Effector CD8-positive, alpha-beta T cell (primary cell): ENCODE results near the gene MSH3.
A peak's percentile ranks its signal among the peaks of the same experiment; 100 is the strongest.
"Not testable (repeated sequence)": the region's sequence is repeated elsewhere in the genome, so short reads cannot be mapped to it uniquely, and the experiment has no call there.

Experiments
- DNase-seq: peaks from one replicate; lab custom pipeline; 2025; lab: John Stamatoyannopoulos, UW

The MSH3 gene

DNA sequence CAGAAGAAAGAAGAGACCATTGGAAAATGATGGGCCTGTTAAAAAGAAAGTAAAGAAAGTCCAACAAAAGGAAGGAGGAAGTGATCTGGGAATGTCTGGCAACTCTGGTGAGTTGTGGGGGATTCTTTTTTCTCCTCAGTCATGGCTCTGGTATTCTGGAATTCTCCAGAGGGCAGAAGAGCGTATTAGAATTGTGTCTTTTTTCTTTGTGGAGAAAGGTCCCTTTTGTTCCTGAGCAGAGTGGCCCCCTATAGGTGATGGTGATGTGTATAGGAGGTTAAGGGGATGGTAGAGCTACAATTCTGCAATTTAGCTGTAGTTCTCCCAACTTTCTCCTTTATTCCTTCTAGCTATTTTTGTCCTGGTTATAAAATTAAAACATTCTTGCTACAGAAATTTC is 2.0 kb downstream of the MSH3 start:
- DNase-seq = no peak

DNA sequence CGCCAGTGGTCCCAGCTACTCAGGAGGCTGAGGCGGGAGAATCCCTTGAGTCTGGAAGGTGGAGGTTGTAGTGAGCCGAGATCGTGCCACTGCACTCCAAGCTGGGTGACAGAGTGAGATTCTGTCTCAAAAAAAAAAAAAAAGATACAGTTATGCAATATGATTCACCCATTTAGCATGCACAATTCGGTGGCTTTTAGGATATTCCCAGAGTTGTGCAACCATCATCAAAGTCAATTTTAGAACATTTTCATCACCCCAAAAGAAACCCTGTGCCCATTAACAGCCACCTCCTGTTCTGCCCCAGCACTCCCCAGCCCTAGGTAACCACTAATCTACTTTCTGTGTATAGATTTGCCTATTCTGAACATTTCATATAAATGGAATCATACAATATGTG is 4.7 kb downstream of the MSH3 start:
- no peak for DNase-seq

DNA sequence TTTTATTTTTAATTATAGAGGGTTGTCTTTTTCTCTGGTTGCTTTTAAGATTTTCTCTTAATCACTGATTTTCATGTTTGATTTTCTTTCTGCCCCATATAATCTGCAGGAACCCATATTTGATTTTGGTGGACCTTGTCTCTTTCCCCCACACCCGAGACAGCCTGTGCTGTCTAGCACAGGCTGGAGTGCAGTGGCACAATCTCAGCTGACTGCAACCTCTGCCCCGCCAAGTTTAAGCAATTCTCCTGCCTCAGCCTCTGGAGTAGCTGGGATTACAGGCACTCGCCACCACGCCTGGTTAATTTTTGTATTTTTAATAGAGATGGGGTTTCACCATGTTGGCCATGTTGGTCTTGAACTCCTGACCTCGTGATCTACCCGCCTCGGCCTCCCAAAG is 6.2 kb downstream of the MSH3 start:
- not testable (repeated sequence) for DNase-seq

DNA sequence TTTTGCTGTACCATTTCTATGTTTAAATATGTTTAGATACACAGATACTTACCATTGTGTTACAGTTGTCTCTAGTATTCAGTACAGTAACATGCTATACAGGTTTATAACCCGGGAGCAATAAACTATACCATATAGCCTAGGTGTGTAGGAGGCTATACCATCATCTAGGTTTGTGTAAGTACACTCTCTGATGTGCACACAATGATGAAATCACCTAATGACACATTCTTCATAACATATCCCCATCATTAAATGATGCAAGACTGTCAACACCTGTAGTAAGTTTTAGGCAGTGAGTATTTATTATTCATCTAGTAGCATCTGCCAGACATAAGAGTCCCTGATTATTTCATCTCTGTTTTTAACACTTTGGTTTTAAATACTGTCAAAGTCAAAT is 7.7 kb downstream of the MSH3 start:
- no peak for DNase-seq

DNA sequence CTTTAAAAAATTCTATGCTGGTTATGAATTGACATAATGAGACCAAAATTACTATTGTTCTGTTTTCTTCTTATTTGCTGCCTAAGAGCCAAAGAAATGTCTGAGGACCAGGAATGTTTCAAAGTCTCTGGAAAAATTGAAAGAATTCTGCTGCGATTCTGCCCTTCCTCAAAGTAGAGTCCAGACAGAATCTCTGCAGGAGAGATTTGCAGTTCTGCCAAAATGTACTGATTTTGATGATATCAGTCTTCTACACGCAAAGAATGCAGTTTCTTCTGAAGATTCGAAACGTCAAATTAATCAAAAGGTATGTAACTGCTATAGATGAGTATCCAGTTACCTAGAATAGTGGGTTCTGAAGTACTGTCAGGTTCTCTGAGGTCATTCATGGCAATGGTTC is 10.6 kb downstream of the MSH3 start:
- no peak for DNase-seq

DNA sequence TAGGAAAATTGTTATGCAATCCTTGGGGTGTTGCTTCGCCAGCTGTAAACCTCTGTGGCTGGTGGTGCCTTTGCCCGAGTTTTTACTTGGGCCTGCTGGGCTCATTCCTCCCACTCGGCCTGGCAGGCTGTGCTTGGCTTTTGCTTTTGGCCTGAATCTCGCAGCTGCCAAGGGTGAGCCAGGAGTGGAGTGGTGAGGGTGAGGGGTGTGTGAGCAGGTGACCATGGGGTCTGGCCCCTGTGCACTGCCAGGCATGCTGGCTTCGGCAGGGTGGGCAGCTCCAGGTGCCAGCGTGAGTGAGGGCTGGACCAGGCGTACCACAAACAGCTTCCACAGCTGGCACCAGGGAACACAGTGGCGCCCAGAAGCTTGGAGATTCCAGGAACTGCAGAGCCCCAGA is 12.9 kb downstream of the MSH3 start:
- DNase-seq = no peak

DNA sequence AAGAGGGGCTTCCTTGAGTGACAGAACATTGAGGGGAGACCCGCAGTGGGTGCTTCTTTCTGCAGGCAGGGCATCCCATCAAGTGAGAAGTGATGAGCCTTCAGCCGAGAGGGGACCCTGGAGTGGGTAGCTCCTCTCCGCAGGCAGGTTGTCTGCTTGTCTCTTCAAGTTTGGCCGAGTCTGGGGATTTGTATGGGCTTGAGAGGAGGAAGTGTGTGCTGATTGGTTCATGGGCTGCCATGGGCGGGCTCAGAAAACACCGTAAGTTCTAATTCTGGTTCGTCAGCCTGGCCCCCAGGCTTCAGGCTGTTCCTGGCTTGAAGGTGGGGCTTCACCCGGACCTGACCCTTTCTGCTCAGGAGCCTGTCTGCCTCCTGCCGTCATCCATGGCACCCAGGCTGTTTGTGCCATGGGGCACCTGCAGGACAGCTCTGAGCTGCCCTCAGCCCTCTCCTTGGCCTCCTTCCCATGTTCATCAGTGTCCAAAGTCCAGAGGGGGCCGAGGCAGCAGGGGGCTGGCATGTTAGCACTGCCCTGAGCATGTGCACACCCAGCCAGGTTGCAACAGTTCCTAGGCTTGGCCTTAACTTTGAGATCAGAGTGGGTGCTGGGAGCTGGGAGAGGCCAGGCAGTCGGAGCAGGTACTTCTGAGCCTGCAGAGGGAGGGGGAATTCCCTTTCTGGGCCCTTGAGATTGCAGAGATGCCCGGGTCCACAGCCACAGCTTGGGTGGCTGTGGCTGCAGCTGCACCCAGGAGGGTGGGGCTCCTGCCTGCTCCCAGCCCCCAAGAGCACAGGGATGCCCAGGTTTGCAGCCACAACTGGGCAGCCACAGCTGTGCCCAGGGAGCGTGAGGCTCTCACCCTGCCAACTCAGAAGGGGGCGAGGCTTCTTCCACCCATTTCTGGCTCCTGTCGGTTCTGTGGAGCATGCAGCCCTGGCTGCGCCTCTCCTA is 13.8 kb downstream of the MSH3 start:
- DNase-seq = no peak

DNA sequence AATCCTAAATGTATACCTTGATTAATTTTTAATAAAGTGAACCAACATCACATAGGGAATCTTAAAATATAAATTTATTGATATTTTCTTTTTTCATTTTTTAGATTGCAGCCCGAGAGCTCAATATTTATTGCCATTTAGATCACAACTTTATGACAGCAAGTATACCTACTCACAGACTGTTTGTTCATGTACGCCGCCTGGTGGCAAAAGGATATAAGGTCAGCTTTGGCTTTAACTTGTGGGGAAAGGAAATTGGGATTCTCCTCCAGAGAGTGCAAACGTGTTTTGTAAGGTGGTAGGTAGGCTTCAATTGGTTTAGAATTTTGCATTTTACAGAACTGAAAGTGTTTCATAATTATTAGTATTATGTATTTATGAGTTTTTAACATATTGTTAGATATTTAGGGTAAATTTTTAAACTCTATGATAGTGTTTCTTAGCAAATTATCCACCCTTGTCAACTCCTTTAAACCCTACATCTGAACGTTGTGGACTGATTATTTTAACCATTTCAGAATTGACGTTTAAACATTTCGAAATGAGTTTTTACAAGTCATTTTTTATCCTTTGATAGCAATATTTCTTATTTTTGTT is 17.8 kb downstream of the MSH3 start:
- DNase-seq = peak; percentile 42

DNA sequence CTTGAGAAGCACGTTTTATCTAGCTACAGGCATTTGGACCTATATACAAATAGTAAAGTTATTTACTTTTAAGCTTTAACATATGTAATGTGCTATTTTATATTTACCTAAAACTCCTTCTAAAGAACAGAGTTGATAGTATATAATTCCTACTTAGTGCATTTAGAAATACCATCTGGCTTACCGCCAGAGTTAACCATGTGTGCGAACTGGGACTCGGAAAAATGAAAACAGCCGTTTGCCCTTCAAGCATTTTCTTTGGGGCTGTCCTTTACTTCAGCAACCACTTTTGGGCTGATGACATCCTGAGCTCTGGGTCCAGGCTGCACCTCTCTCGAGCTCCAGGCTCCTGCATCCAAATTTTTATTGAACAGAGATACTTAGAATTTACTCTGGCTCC is 22.3 kb downstream of the MSH3 start:
- DNase-seq = no peak

DNA sequence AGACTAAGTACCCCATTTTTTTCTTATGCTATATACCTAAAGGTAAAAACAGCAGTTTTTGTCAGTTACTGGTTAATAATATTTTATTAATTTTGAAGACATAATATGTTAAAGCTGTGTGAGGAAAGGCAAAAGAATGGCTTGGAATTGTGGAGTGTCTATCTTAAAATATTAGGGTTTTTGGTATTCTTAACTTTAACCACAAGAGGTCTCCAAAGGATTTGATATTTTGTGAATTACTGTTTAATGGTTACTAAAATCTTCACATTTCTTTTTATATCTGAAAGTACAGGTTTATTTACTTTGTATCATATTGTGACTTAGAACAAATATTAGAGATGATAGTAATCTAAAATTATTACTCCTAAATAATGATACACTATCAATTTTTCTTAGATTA is 32.3 kb downstream of the MSH3 start:
- no peak for DNase-seq

DNA sequence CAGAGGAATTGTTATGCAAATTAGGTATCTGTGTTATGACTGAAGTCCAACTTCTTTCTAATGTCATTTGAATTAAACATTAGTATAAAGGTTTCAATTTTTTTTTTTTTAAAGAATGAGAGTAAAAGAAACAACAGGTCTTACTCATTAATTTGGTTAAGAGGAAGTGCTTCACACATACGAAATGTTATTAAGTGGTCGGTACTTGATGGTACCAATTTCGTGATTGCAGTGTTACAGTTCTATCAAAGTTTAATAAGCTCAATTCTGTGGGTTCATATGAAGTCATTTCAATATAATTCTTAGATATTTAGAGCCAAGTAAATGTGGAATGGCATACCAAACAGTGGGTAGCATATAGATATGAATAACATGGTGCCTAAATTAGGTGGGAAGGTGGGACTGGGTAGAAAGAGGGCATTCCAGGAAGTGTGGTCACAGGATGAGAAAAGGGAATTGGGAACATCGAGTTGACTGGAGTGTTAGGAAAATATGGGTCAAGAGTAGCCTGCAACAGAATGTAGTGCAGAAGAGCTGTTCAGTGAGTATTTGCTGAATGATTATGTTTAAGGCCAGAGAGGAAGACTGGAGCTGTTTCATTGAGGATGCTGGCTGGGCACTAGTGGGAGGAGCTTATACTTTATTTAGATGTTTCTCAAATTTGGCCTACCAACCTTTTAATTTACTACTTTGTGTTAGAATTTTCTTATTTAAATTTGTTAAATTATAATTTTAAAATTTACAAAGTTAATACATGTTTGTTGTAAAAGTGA is 34.4 kb downstream of the MSH3 start:
- no peak for DNase-seq

DNA sequence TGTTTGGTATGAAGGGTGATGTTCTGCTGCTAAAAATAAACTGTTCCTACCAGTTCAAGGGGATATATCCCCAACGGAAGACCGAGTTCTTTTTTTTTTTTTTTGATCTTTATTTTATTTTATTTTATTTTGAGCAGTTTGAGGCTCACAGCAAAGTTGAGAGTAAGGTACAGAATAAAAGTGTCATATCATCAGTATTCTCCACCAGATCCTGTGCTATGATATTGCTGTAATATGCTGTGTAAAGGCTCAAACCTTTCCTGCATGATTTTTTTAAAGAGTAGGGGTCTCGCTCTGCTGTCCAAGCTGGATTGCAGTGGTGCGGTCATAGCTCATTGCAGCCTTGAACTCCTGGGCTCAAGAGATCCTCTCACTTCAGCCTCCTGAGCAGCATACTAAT is 35.2 kb downstream of the MSH3 start:
- no peak for DNase-seq

DNA sequence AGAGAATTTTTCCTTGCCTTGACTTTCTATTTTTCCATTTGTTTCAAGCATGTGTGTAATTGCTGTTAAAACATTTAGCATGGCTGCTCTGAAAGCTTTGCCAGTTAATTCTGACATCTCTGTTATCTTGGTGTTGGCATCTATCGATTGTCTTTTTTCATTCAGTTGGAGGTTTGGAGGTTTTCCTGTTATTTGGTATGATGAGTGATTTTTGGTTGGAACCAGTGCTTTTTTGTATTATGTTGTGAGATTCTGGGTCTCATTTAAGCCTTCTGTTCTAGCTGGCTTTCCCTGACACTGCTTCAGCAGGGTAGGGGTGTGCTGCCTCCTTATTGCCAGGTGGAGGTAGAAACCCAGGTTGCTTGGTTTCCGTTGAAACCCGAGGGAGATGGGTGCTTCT is 41.2 kb downstream of the MSH3 start:
- DNase-seq = no peak

DNA sequence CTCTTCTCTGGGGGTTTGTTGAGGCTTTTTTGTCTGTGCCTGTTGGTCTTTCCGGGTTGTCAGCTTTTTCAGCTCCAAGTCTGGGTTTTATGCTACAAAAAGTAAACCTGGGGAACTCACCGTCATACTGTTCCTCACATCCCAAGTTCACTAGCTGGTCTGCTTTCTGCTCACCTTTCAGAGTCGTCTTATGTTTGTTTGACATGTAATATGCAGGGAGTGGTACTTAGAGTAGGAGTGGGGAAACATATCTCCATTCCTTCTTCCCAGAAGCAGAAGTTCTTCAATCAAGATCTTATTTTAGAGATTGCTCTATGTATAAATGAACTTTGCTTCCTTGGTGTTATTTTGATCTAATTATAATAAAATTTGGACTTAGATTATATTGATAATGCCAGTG is 42.0 kb downstream of the MSH3 start:
- DNase-seq = no peak

DNA sequence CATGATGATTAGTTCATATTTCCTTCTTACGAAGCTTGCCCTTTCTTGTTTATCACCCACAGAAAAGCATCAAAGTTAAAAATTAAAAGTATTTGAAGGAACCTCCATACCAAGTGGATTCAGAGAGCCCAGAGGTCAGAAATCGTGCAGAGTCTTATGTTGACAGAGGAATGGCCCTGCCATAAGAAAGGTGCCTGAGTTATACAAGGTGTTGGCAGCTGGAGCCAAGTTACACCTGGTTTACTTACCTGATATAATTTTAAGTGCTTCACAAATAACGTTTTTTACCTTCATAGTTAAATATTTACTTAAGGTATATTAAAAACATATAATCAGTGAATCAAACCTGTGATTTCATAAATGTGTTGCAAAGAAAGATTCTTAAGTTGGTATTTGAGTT is 42.6 kb downstream of the MSH3 start:
- DNase-seq = no peak

DNA sequence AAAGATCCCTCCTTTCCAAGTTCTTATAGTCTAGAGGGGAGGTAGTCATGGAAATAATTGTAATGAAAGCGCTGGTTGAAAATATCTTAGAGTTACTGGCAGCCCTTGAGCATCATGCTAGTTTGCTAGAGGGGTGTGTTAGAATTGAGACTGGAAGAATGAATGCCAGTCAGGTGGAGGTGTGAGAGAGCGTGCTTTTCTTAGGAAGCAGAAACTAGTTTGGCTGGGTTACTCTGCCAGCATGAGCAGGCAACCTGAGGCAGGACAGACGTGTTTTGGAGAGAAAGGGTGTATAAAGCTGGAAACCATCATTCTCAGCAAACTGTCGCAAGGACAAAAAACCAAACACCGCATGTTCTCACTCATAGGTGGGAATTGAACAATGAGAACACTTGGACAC is 43.9 kb downstream of the MSH3 start:
- DNase-seq = no peak

DNA sequence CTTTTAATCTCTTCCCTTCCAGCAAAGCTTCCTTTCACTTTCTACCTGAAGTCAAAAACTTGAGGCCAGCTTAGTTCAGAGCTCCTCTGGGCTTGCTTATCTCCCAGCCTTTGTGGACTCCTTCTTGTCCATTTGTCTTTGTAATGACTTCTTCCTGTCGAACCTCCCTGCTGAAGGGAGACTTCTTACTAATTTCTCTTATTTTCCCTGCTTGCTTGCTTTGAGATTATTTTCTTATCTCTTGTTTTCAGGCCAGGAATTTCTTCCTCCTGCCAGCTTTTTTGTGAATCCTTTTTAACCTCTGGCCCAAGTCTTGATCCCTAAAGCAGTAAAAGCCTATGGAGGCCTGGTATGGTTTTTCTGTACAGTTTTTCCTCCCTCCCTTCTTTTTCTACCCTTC is 47.1 kb downstream of the MSH3 start:
- DNase-seq = no peak

DNA sequence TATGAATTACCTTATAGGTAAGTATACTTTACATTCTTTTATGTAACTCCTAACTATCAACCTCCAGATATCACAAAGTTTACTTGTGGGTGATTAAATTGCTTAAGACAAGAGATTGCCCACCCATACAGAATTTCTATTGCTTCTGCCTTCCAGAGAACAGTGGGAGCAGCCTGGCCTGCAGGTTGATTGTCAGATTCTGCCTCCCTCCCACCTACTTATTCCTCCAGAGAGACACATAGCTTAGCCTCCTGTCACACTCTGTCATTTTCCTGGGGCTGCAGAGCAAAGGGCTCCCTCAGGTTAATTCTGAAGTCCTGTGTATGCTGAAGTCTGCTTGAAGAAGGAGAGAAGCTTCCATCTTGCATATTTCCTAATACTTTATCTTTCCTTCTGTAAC is 48.8 kb downstream of the MSH3 start:
- DNase-seq = no peak

DNA sequence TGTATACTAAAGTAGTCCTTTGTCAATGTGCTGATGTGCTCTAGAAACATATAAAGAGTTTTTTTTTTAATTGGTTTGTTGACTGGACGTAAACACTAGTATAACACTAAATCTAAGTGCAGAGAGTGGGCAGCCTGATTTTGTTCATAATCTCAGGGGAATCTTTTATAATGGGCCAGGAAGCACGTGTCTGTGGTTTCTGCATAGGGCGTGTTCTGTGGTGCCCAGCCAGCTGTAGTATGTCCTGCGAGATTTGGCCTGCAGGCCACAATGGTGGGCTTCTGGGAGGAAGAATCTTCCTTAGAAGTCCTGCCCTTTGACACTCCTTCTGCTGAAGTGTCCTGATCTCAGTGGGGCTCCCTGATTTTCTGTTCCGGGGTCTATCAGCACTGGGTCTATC is 49.3 kb downstream of the MSH3 start:
- DNase-seq = no peak

DNA sequence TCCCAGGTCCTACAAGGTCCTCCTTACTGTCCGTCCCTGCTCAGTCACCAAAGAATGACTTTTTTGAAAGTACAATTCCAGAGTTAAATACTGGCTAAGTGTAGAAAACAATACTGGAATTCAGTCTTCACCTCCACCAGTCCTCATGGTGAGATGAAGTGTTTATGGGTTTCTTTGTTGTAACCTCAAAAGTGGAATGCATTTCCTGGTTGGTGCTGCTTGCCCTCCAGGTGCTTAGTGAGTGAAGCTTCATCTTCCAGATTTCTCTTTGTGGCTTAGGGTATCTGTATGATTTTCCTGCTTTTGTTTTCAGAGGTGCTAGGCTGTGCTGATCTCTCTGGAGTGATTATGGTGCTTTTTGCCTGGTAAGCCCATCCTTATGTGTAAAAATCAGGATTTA is 49.8 kb downstream of the MSH3 start:
- DNase-seq = no peak

DNA sequence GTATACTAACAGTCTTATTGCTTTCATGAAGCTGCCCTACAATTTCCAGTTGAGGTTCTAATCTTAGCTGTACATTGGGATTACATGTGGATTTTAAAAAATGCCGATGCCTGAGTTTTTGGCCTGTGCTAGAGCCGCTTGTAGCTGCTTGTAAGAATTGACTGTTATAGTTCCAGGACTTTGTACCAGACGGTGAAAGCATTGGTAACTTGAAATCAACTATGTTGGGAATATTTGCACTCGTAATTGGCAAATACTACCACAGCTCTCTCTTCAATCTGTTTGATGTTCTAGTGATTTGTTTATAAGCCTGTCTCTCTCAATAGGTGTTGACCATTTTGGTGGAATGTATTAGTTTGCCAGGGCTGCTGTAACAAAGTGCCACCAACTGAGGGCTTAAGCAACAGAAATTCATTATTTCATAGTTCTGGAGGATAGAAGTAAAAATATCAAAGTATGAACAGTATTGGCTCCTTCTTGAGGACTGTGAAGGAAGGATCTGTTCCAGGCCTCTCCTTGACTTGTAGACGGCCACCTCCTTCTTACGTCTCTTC is 50.8 kb downstream of the MSH3 start:
- no peak for DNase-seq

DNA sequence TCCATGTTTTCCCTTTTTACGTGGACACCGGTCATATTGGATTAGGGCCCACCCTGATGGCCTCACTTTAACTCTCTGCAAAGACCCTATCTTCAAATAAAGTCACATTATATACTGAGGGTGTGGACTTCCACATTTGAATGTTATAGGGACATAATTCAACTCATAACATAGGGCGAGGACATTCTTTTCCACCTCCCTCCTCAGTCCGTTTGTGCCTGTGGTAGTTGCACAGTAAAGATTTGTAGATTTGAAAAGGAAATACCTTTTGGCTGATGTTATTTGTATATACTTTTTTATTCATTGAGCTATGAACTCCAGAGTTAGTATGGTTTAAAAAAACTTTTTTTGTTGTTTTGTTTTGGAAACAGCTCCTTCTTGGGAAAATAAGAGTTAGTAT is 51.3 kb downstream of the MSH3 start:
- DNase-seq = no peak
